HepG2 (cell line): ENCODE measurements around the gene AARSD1. TPM values are rescaled to one million over a fixed set of nuclear protein-coding genes. Genes with fewer than 3 reads are reported as not detected.
"Not testable (repeated sequence)": the region's sequence is repeated elsewhere in the genome, so short reads cannot be mapped to it uniquely, and the experiment has no call there.

Source experiments
- ATAC-seq: fragments of 200-7000 bp; cut with Tn5 transposase; 3 replicates; pipeline ENCODE4 v1.9.1; 2020; ENCODE audit warnings: mild to moderate bottlenecking, moderate library complexity
- BruUV-seq: library from RNA; stranded (reverse); fragments of 400-500 nt; replicated peaks from 2 replicates; lab custom pipeline; 2021; lab: Mats Ljungman, UMichigan
- CTCF ChIA-PET: fragments of 300-600 bp; formaldehyde crosslinking; extraction: SDS; loops from one replicate; lab custom pipeline; 2021; ENCODE audit warnings: low total read pairs, inconsistent platforms, low intra/inter-chr PET ratio; lab: Yijun Ruan, JAX
- POLR2A ChIA-PET: fragments of 350-600 bp; sonication (Branson Sonifier 250); formaldehyde crosslinking; loops from one replicate; lab custom pipeline; 2020; ENCODE audit warnings: antibody characterized with exemption, inconsistent platforms; lab: Yijun Ruan, JAX
- DNase-seq: peaks from one replicate; pipeline ENCODE4 v3.0.0-alpha.2; 2015; ENCODE audit warnings: low spot score
- FAIRE-seq: peaks from 3 replicates; lab custom pipeline; 2011; peaks lifted over from hg19 to GRCh38; lab: Jason Lieb, UNC
- H2AFZ ChIP-seq: one replicate; pipeline ENCODE4 v1.6.1; 2011; ENCODE audit warnings: low read length, inconsistent platforms
- H3K27ac ChIP-seq: fragments of 300-600 bp; 3 replicates; pipeline ENCODE4 v1.8.0; 2011; ENCODE audit warnings: mixed run types, mild to moderate bottlenecking, mixed read lengths, low read length, inconsistent platforms; ENCODE audit not compliant: insufficient read depth; ENCODE audit errors: extremely low read length
- H3K27me3 ChIP-seq, 2 experiments: fragments of 200-600 bp in 1 of 2; 2 replicates in 1 of 2; 3 replicates in 1 of 2; pipeline versions ENCODE4 v1.6.0 to v1.8.0; 2011; ENCODE audit warnings: low read length in 2 of 2, mild to moderate bottlenecking in 2 of 2, moderate library complexity in 2 of 2, inconsistent platforms in 1 of 2; ENCODE audit not compliant: insufficient read depth in 2 of 2, control insufficient read depth in 1 of 2
- H3K36me3 ChIP-seq, 2 experiments: fragments of 200-600 bp in 1 of 2; replicated peaks in 1 of 2; 2 replicates in 1 of 2; 3 replicates in 1 of 2; pipeline versions ENCODE4 v1.5.1 to v1.8.0; 2011; ENCODE audit warnings: low read length in 2 of 2, inconsistent platforms in 1 of 2; ENCODE audit not compliant: insufficient read depth in 2 of 2, control insufficient read depth in 1 of 2
- H3K4me1 ChIP-seq: 2 replicates; pipeline ENCODE4 v1.5.1; 2012; ENCODE audit warnings: low read length, inconsistent platforms; ENCODE audit not compliant: insufficient read depth
- H3K4me2 ChIP-seq: 2 replicates; pipeline ENCODE4 v1.6.0; 2011; ENCODE audit warnings: low read depth, low read length, inconsistent platforms
- H3K4me3 ChIP-seq, 3 experiments: fragments of 200-600 bp in 1 of 3; sonication (generic), shearing (Covaris generic) in 1 of 3; replicated peaks in 1 of 3; 2 replicates each; pipeline ENCODE4 v1.5.1; 2011 to 2016; ENCODE audit warnings: low read length in 3 of 3, inconsistent platforms in 2 of 3, low read depth in 2 of 3, mild to moderate bottlenecking in 2 of 3, control low read depth in 1 of 3, mixed read lengths in 1 of 3; ENCODE audit not compliant: insufficient read depth in 1 of 3
- H3K79me2 ChIP-seq: one replicate; pipeline ENCODE4 v1.6.1; 2011; ENCODE audit warnings: low read length, inconsistent platforms; ENCODE audit not compliant: insufficient read depth
- H3K9ac ChIP-seq: 2 replicates; pipeline ENCODE4 v1.6.0; 2011; ENCODE audit warnings: mild to moderate bottlenecking, low read depth, low read length, inconsistent platforms; ENCODE audit not compliant: insufficient read depth
- H3K9me3 ChIP-seq: 2 replicates; pipeline ENCODE4 v1.5.1; 2012; ENCODE audit warnings: mild to moderate bottlenecking, low read length
- H4K20me1 ChIP-seq: 2 replicates; pipeline ENCODE4 v1.6.0; 2011; ENCODE audit warnings: inconsistent platforms, mild to moderate bottlenecking, low read length, moderate library complexity; ENCODE audit not compliant: insufficient read depth
- ADNP ChIP-seq: sonication (generic); formaldehyde crosslinking; IDR thresholded peaks from 2 replicates; pipeline ENCODE4 v1.4.0; 2020; ENCODE audit warnings: missing genetic modification reagents
- ZBTB38 ChIP-seq: sonication (generic); formaldehyde crosslinking; IDR thresholded peaks from 2 replicates; pipeline ENCODE4 v1.5.1; 2020; ENCODE audit warnings: mild to moderate bottlenecking, missing genetic modification reagents
- ZNF687 ChIP-seq: sonication (generic); formaldehyde crosslinking; IDR thresholded peaks from 2 replicates; pipeline ENCODE4 v1.5.1; 2020; ENCODE audit warnings: mild to moderate bottlenecking, missing genetic modification reagents, moderate library complexity
- WGBS: methylation state at CpG from one replicate; pipeline ENCODE4 v1.1.6; 2017; ENCODE audit warnings: low lambda C conversion rate; 5-methylcytosine and 5-hydroxymethylcytosine counted together
- in situ Hi-C: cut with HindIII; loops from 2 replicates; pipeline ENCODE4 v1.10.0; 2017; ENCODE audit warnings: low pct_unique_long_range_greater_than_20kb; ENCODE audit not compliant: extremely low pct_ligation_motif_present
- intact Hi-C: fragments of 100-400 bp; cut with micrococcal nuclease; formaldehyde crosslinking; loops from one replicate; pipeline ENCODE4 v1.10.0; 2022; ENCODE audit not compliant: unreplicated experiment
- polyA plus RNA-seq, 8 experiments: library from polyadenylated mRNA; depleted of rRNA in 3 of 8; stranded (reverse) in 7 of 8; unstranded in 1 of 8; fragments of >200 nt; fragmentation: Illumina TruSeq in 4 of 8; extraction: Trizol in 4 of 8; gene quantifications; 2 replicates each; pipeline versions ENCODE4 v1.2.1 to v1.2.3, GENCODE V29; 2011 to 2016; ENCODE audit warnings: low read depth in 4 of 8, missing spikeins in 1 of 8, mixed read lengths in 1 of 8; ENCODE audit not compliant: insufficient read depth in 1 of 8
- total RNA-seq, 5 experiments: library from RNA; depleted of rRNA; stranded (reverse); fragments of >200 nt; fragmentation: Illumina TruSeq; extraction: Trizol; gene quantifications; 2 replicates each; pipeline ENCODE4 v1.2.3, GENCODE V29; 2016; ENCODE audit warnings: low read depth in 1 of 5

AARSD1 gene
- total and polyA plus RNA-seq, 2 of the 13 experiments (the other 11 are each of a cell fraction or from before 2014, with no cell fraction given) = 24.7 to 29.3 TPM

GRCh38 chr17:42975701-42976100 is 11.4 kb upstream of the AARSD1 start:
- H3K36me3 ChIP-seq, H4K20me1 ChIP-seq, H3K27me3 ChIP-seq, CTCF ChIA-PET, H3K4me3 ChIP-seq, H2AFZ ChIP-seq, BruUV-seq, H3K79me2 ChIP-seq, ATAC-seq, intact Hi-C loops, H3K9ac ChIP-seq, DNase-seq, in situ Hi-C loops, H3K4me2 ChIP-seq, H3K9me3 ChIP-seq, FAIRE-seq: not testable (repeated sequence)
- peak overlapping the region; percentile 39 for H3K27ac ChIP-seq
- H3K4me1 ChIP-seq = peaks cover 33% of the 10 kb centered on the region
- TF ChIP-seq ADNP (CRISPR knock-in tag) (0 out of 2 replicates have a peak, but pooled peaks have one; percentile 1), ZNF687 (CRISPR knock-in tag) (peak; percentile 28; the same call in 1 of the 2 replicates), ZBTB38 (CRISPR knock-in tag) (0 out of 2 replicates have a peak, but pooled peaks have one; percentile 39)
- 79% methylated on average over 16 of the region's 16 CpGs for WGBS
- POLR2A ChIA-PET = interaction anchor here (1.0 to 2.9 kb wide), 3 partner anchors 15 to 26 kb away, joined by 3 to 20 read pairs (median 3); partner anchors contain the start of gene RPL27
